AG04450 (cell line): ENCODE results near the gene FRMD4B. TPM values are rescaled to one million over a fixed set of nuclear protein-coding genes. Genes with fewer than 3 reads are reported as not detected.
"Not testable (repeated sequence)": the region's sequence is repeated elsewhere in the genome, so short reads cannot be mapped to it uniquely, and the experiment has no call there.

Source experiments
- CTCF ChIA-PET: fragments of 300-600, 350-600 bp; formaldehyde crosslinking; extraction: SDS; loops from one replicate; lab custom pipeline; 2022; ENCODE audit warnings: antibody characterized with exemption, inconsistent platforms; lab: Charles Lee
- POLR2A ChIA-PET: fragments of 350-600 bp; formaldehyde crosslinking; extraction: SDS; loops from one replicate; lab custom pipeline; 2021; ENCODE audit warnings: antibody characterized with exemption, inconsistent platforms; lab: Yijun Ruan, JAX
- DNase-seq: peaks from one replicate; pipeline ENCODE4 v3.0.0-alpha.2; 2011; ENCODE audit warnings: low read depth, low spot score
- H3K27ac ChIP-seq: one replicate; pipeline ENCODE4 v1.5.1; 2012; ENCODE audit warnings: low read depth, low read length, control low read depth
- H3K27me3 ChIP-seq: one replicate; pipeline ENCODE4 v1.6.0; 2012; ENCODE audit warnings: low read length; ENCODE audit not compliant: control insufficient read depth, insufficient read depth
- H3K4me3 ChIP-seq: 2 replicates; pipeline ENCODE4 v1.5.1; 2011; ENCODE audit warnings: mild to moderate bottlenecking, low read depth, low read length, control low read depth
- H3K9me3 ChIP-seq: 2 replicates; pipeline ENCODE4 v1.5.1; 2012; ENCODE audit warnings: low read length; ENCODE audit not compliant: control insufficient read depth, insufficient read depth
- CTCF ChIP-seq: IDR thresholded peaks from 2 replicates; pipeline ENCODE4 v1.5.1; 2011; ENCODE audit warnings: low read depth, low read length, control low read depth, inconsistent platforms
- polyA plus RNA-seq: library from polyadenylated mRNA; depleted of rRNA; stranded (reverse); fragments of >200 nt; gene quantifications from 2 replicates; pipeline ENCODE4 v1.2.3, GENCODE V29; 2011

Gene FRMD4B
- polyA plus RNA-seq, 1 experiment: 0.09 TPM

GRCh38 chr3:69276884-69277283, 109.0 kb downstream of the FRMD4B start:
- H3K27me3 ChIP-seq: peaks cover 4% of the 10 kb centered on the region
- ChIA-PET CTCF (no interaction called here), POLR2A (interaction anchor here (0.6 kb wide), 1 partner anchor 171 kb away, joined by 3 read pairs; no protein-coding TSS in a partner anchor)
- no peak for DNase-seq
- TF ChIP-seq CTCF: no peak
- no peak overlapping the region for H3K27ac ChIP-seq
- H3K4me3 ChIP-seq: no peak overlapping the region
- no peaks in the 10 kb centered on the region for H3K9me3 ChIP-seq

- CTCF ChIA-PET: interaction anchor here (0.8 kb wide), 1 partner anchor 30 kb away, joined by 3 read pairs; no protein-coding TSS in a partner anchor
Measured at GRCh38 chr3:69276191-69276590, 109.7 kb downstream of the FRMD4B start.

GRCh38 chr3:69273896-69274295, 112.0 kb downstream of the FRMD4B start:
- no peak for TF ChIP-seq CTCF
- H3K4me3 ChIP-seq: no peak overlapping the region
- H3K27me3 ChIP-seq: peaks cover 4% of the 10 kb centered on the region
- no peak for DNase-seq
- H3K9me3 ChIP-seq: no peaks in the 10 kb centered on the region
- ChIA-PET POLR2A (no interaction called here), CTCF (interaction anchor here (1.1 kb wide), 1 partner anchor 151 kb away, joined by 3 read pairs; the partner anchor contains the start of gene LMOD3)
- H3K27ac ChIP-seq: no peak overlapping the region

More at GRCh38 chr3:69276191-69276590, 109.7 kb downstream of the FRMD4B start:
- not testable (repeated sequence) for H3K9me3 ChIP-seq, H3K27me3 ChIP-seq, H3K4me3 ChIP-seq, H3K27ac ChIP-seq, DNase-seq
- POLR2A ChIA-PET: interaction anchor here (0.6 kb wide), 1 partner anchor 170 kb away, joined by 3 read pairs; no protein-coding TSS in a partner anchor

- ChIA-PET CTCF (interaction anchor here (0.5 to 0.7 kb wide), 3 partner anchors 11 to 63 kb away, joined by 3 to 4 read pairs (median 3); no protein-coding TSS in a partner anchor), POLR2A (no interaction called here)
Measured at GRCh38 chr3:69272556-69272955, 113.3 kb downstream of the FRMD4B start.

GRCh38 chr3:69271098-69271497, 114.8 kb downstream of the FRMD4B start:
- H3K4me3 ChIP-seq: no peak overlapping the region
- no peaks in the 10 kb centered on the region for H3K9me3 ChIP-seq
- ChIA-PET CTCF (interaction anchor here (1.5 kb wide), 1 partner anchor 35 kb away, joined by 5 read pairs; no protein-coding TSS in a partner anchor), POLR2A (no interaction called here)
- DNase-seq: no peak
- TF ChIP-seq CTCF: no peak
- H3K27ac ChIP-seq: no peak overlapping the region
- peaks cover 4% of the 10 kb centered on the region for H3K27me3 ChIP-seq

More at GRCh38 chr3:69272556-69272955, 113.3 kb downstream of the FRMD4B start:
- H3K27me3 ChIP-seq: peaks cover 4% of the 10 kb centered on the region
- no peak for DNase-seq
- TF ChIP-seq CTCF: no peak
- no peaks in the 10 kb centered on the region for H3K9me3 ChIP-seq
- no peak overlapping the region for H3K27ac ChIP-seq
- no peak overlapping the region for H3K4me3 ChIP-seq
